H1 (cell line): Measurements from ENCODE around the gene GDI2. TPM values are rescaled to one million over a fixed set of nuclear protein-coding genes. Genes with fewer than 3 reads are reported as not detected.

ENCODE experiments used
- BCL11A ChIP-seq, 2 experiments: IDR thresholded peaks; one replicate each; pipeline ENCODE4 v1.6.1; 2011; ENCODE audit warnings: low read depth in 2 of 2, low read length in 2 of 2, mild to moderate bottlenecking in 2 of 2
- JUND ChIP-seq: IDR thresholded peaks from 2 replicates; pipeline ENCODE4 v1.6.1; 2011; ENCODE audit warnings: mild to moderate bottlenecking, improper control_type of control experiment, low read length
- polyA plus RNA-seq, 7 experiments: library from polyadenylated mRNA; depleted of rRNA in 3 of 7; stranded (reverse) in 5 of 7; unstranded in 2 of 7; fragments of >200 nt in 5 of 7; fragments of 200-250 nt in 2 of 7; gene quantifications; 1 replicate in 5 of 7; 2 replicates in 1 of 7; 4 replicates in 1 of 7; pipeline versions ENCODE4 v1.2.1 to v1.2.3, GENCODE V29; 2011 to 2013; ENCODE audit warnings: missing spikeins in 2 of 7, mixed read lengths in 2 of 7
- total RNA-seq: library from RNA; stranded (reverse); fragmentation: NEBNext Ultra II Directional; extraction: Animal tissue kit (Norgen Biotek cat#: 25700); gene quantifications from 2 replicates; pipeline ENCODE4 v1.2.1, GENCODE V29; 2021

The GDI2 gene
- total and polyA plus RNA-seq, 2 of the 8 experiments (the other 6 are each of a cell fraction or from before 2014, with no cell fraction given): 168 to 385 TPM

DNA sequence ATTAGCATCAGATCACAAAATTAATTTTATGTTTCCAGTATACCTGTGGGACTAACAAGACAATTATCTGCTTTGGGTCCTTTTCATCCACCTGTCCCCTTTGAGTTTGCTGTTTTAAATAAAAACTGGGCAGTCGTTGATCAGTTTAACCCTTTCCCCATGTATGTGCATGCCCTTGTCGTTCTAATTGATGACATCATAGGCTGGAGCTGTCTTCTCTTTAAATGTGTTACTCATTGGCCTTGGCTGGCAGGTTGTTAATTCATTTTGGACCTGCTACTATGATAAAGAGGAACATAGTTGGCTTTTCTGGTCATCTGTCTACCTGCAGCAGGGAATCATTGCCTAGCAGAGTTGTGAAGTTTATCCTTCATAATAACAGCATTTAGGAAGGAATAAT, 74.8 kb downstream of the GDI2 start (continued):
- TF ChIP-seq JUND (no peak), BCL11A (IDR thresholded peaks at IDR 0.05; ENCODE audit: low read depth in 2 of 2, low read length in 2 of 2) (no peak)
- TF ChIP-seq, all 59 proteins: peak for 0
